Activated gamma-delta T cell treated with Interleukin-2 at 50 U/mL for 16 hours (primary cell): Measurements from ENCODE around the gene FXYD1.

ENCODE experiments used
- DNase-seq: peaks from one replicate; pipeline ENCODE4 v3.0.0-alpha.2; 2020

FXYD1 gene

DNA sequence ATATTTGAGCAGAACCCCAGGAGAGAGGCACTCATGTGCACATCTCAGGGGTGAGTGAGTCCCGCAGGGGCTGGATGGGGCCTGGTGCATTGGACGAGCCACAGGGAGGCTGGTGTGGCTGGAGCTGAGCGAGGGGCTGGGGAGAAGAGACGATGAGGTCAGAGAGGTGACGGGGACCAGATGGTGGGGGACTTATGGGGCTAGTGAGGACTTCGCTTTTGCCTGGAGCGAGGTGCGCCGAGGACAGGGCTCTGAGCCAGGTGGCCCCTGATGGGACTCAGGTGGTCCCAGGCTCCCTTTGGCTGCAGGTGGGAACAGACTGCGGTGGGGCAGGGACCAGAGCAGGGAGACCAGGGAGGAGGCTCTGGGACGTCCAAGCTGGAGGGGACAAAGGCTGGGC lies 29.9 kb upstream of the FXYD1 start:
- no peak for DNase-seq

GRCh38 chr19:35109395-35110112 lies 29.1 kb upstream of the FXYD1 start:
- DNase-seq: no peak

- DNase-seq: no peak
Measured at GRCh38 chr19:35110974-35111373, 27.6 kb upstream of the FXYD1 start.

GRCh38 chr19:35112995-35113688 lies 25.5 kb upstream of the FXYD1 start:
- DNase-seq: no peak

GRCh38 chr19:35114353-35115176 lies 24.1 kb upstream of the FXYD1 start:
- DNase-seq: peak; percentile 69

DNA sequence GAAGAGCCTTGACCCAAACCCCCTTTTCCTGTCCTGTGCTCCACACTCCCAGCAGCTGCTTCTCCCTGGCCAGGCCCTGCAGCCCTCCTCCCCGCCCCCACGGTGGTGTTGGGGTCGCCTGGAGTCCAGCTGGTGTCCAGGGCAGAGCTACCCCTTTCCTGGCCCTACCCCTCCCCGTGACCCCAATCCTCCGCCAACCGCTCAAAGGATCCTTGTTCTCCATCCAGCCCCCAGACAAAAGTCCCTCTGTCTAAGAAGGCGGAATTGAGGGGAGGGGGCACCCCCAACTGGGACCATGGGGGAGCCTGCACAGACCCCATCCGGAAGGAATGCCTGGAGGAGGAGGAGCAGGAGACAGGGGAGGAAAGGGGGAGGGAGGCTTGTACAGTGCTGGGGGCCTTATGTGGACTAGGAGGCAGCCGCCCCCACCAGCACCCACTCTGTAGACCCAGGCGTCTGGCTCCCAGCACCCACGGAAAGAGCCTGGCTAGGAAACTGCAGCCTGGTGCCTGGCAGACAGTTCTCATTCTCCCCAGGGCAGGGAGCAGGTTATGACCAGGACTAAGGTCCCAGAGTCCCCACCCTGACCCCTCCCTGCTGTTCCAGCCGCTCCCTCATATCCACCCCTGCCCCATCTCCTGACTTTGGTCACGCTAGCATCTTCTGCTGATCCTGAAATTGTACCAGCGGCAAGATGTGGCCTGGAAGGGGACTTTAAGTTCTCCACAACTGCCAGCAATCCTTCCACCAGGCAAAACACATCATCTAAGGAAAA lies 23.3 kb upstream of the FXYD1 start, which contains the start of gene FXYD3:
Gene FXYD3 (plus strand): TSS at position 647 of the 775 bp plus-strand sequence. CDS start 3,554 bp downstream, outside the sequence.
- no peak for DNase-seq

- no peak for DNase-seq
Measured at GRCh38 chr19:35116072-35116801, 22.4 kb upstream of the FXYD1 start.

- DNase-seq: no peak
Measured at GRCh38 chr19:35117116-35117515, 21.5 kb upstream of the FXYD1 start.

DNA sequence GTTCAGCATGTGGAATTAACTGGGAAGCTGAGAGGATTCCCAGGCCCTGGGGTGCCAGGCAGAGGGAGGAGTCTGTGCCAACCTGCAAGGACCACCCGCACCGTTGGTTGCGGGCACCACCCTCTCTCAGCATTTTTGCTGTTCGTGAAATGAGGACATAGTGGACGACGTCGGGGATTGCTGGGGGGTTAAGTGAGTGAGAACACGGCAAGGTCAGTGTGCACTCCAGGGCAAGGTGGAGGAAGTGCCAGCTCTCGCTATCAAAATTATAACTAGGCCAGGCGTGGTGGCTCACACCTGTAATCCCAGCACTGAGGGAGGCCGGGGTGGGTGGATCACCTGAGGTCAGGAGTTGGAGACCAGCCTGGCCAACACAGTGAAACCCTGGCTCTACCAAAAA lies 20.8 kb upstream of the FXYD1 start:
- no peak for DNase-seq

- no peak for DNase-seq
Measured at GRCh38 chr19:35118268-35119020, 20.2 kb upstream of the FXYD1 start.

DNA sequence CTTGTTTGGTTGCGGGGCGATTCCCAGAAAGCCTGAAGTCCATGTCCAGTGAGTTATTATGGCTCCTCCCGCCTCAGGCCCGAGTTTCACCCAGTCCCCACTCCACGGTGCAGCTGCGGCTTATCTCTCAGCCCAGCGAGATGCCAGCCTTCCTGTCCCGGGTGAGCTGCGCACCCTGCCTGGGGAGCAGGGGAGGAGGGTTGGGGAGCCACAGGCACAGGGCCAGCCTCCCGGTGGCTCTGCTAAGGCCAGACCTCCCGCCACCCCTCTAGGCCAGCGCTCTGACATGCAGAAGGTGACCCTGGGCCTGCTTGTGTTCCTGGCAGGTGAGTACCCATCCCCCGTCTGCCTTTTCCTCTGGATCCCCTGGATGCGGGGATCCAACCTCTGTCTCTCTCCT lies 19.5 kb upstream of the FXYD1 start:
- DNase-seq: no peak

DNA sequence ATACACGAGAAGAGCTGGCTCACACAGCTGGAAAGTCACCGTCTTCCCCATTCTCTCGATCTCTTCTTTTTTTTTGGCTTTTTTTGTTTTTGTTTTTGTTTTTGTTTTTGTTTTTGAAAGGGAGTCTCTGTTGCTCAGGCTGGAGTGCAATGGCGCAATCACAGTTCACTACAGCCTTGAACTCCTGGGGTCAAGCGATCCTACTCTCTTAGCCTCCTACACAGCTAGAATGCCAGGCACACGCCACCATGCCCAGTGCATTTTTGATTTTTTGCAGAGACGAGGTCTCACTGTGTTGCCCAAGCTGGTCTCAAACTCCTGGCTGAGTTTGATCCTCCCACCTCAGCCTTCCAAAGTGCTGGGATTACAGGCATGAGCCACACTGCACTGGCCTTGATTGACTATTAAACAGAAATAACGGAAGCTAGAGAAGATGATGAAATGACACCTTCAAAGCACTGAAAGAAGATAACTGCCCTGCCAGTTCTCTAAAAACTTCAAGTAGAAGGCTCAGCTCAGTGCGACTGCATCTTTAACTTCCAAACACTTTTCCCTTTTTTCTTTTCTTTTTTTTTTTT lies 19.0 kb upstream of the FXYD1 start:
- DNase-seq: no peak

DNA sequence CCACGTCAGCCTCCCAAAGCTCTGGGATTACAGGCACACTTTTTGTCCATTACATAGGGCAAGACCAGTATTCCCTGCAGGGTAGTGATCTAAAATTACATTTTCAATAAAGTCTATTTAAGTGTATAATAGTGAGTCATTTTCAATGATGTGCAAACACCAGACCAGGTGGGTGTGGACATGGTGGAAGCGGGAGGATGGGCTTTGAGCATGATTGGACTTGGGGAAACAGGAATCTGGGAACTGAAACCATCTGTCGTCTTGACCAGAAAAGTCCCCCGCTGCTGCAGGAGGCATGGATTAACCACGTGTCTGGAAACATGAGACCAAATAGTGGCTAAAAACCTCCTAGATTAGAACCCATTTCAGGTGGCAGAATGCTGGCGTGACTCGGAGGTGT lies 18.1 kb upstream of the FXYD1 start:
- no peak for DNase-seq

DNA sequence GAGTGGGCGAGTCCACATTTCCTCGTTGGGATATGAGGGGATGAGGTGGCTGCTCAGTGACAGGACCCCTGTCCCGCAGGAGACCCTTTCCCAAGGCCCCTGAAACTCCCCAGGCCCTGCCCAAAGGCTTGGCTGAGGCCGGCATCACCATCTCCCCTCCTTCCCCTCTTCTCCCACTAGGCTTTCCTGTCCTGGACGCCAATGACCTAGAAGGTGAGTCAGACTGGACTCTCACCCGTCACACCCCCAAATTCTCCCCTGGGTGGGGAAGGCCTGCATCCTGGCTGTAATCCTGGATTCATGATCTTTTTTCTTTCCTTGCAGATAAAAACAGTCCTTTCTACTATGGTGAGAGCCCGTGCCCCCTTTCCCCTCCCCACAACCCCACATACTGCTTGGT lies 17.7 kb upstream of the FXYD1 start:
- DNase-seq: no peak

GRCh38 chr19:35122687-35123551 lies 15.7 kb upstream of the FXYD1 start:
- no peak for DNase-seq

DNA sequence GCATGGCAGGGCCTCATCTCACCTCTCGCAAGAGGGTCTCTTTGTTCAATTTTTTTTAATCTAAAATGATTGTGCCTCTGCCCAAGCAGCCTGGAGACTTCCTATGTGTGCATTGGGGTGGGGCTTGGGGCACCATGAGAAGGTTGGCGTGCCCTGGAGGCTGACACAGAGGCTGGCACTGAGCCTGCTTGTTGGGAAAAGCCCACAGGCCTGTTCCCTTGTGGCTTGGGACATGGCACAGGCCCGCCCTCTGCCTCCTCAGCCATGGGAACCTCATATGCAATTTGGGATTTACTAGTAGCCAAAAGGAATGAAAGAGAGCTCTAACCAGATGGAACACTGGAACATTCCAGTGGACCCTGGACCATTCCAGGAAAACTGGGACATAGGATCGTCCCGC lies 15.1 kb upstream of the FXYD1 start:
- DNase-seq: no peak

GRCh38 chr19:35124098-35125060 lies 14.2 kb upstream of the FXYD1 start:
- DNase-seq: peak; percentile 81

DNA sequence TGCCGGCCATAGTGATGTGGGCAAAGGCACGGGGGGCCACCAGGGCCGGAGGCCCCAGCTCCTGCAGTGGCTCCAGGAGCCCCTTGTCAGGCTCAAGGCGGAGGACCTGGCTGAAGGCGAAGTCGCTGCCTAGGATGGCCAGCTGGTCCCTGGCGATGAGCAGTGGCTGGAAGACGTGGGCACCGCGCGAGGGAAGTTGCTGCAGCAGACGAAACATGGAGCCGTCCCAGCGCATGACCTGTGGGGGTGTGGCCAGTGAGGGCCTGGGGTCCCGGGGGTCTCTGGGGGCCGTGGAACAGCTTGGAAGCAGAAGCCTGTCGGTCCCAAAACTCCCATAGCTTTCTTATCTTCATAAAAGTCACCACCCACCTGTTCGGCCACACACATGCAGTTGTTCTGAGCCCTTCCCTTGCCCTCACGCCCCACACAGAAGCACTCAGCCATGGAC lies 13.3 kb upstream of the FXYD1 start:
- DNase-seq: no peak
